ENCODE measurements around the gene MRPL53. TPM values are rescaled to one million over a fixed set of nuclear protein-coding genes. Genes with fewer than 3 reads are reported as not detected.
A peak's percentile ranks its signal among the peaks of the same experiment; 100 is the strongest.

Gene MRPL53
- total and polyA plus RNA-seq, 2 of the 13 experiments (the other 11 are each of a cell fraction or from before 2014, with no cell fraction given): 34.3 to 51.9 TPM

DNA sequence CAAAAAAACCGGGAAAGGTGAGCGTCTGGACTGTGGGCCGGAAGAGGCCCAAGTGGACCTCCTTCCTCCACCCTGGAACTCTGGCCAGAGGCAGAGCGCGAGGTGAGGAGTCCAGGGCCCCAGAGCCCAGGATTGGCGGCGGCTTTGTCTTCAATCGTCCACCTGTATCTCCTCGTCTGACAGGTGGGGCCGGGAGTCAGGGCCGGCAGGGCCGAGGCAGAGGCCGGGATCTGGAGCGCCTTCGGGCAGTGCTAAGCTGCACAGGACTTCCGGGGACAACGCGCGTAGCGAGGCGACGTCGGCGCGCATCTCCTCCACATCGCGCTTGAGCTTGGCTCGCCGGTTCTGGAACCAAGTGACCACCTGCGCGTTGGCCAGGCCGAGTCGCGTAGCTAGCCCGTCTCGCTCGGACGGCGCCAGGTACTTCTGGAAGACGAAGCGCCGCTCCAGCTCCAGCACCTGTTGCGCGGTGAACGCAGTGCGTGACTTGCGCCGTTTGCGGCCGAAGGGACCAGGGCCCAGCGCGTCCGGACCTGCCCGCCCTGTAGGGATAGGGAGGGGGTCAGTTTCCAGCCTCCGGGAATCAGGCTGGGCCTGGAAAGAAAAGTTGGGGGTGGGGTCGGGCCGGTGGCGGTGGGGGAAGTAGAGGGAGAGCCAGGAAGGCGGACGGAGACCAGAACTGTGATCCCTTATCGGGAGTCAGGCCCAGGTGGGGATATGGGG is 25.5 kb upstream of the MRPL53 start (continued):
- TF ChIP-seq, protein P1, sequence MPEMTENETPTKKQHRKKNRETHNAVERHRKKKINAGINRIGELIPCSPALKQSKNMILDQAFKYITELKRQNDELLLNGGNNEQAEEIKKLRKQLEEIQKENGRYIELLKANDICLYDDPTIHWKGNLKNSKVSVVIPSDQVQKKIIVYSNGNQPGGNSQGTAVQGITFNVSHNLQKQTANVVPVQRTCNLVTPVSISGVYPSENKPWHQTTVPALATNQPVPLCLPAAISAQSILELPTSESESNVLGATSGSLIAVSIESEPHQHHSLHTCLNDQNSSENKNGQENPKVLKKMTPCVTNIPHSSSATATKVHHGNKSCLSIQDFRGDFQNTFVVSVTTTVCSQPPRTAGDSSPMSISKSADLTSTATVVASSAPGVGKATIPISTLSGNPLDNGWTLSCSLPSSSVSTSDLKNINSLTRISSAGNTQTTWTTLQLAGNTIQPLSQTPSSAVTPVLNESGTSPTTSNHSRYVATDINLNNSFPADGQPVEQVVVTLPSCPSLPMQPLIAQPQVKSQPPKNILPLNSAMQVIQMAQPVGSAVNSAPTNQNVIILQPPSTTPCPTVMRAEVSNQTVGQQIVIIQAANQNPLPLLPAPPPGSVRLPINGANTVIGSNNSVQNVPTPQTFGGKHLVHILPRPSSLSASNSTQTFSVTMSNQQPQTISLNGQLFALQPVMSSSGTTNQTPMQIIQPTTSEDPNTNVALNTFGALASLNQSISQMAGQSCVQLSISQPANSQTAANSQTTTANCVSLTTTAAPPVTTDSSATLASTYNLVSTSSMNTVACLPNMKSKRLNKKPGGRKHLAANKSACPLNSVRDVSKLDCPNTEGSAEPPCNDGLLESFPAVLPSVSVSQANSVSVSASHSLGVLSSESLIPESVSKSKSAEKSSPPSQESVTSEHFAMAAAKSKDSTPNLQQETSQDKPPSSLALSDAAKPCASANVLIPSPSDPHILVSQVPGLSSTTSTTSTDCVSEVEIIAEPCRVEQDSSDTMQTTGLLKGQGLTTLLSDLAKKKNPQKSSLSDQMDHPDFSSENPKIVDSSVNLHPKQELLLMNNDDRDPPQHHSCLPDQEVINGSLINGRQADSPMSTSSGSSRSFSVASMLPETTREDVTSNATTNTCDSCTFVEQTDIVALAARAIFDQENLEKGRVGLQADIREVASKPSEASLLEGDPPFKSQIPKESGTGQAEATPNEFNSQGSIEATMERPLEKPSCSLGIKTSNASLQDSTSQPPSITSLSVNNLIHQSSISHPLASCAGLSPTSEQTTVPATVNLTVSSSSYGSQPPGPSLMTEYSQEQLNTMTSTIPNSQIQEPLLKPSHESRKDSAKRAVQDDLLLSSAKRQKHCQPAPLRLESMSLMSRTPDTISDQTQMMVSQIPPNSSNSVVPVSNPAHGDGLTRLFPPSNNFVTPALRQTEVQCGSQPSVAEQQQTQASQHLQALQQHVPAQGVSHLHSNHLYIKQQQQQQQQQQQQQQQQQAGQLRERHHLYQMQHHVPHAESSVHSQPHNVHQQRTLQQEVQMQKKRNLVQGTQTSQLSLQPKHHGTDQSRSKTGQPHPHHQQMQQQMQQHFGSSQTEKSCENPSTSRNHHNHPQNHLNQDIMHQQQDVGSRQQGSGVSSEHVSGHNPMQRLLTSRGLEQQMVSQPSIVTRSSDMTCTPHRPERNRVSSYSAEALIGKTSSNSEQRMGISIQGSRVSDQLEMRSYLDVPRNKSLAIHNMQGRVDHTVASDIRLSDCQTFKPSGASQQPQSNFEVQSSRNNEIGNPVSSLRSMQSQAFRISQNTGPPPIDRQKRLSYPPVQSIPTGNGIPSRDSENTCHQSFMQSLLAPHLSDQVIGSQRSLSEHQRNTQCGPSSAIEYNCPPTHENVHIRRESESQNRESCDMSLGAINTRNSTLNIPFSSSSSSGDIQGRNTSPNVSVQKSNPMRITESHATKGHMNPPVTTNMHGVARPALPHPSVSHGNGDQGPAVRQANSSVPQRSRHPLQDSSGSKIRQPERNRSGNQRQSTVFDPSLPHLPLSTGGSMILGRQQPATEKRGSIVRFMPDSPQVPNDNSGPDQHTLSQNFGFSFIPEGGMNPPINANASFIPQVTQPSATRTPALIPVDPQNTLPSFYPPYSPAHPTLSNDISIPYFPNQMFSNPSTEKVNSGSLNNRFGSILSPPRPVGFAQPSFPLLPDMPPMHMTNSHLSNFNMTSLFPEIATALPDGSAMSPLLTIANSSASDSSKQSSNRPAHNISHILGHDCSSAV (CRISPR knock-in tag; IDR thresholded peaks at IDR 0.05; ENCODE audit: borderline replicate concordance): no peak
- no peak for TF ChIP-seq ZFP36 (IDR thresholded peaks at IDR 0.05; ENCODE audit: borderline replicate concordance, low read depth, low read length, partially characterized antibody)
- TF ChIP-seq, protein P2, sequence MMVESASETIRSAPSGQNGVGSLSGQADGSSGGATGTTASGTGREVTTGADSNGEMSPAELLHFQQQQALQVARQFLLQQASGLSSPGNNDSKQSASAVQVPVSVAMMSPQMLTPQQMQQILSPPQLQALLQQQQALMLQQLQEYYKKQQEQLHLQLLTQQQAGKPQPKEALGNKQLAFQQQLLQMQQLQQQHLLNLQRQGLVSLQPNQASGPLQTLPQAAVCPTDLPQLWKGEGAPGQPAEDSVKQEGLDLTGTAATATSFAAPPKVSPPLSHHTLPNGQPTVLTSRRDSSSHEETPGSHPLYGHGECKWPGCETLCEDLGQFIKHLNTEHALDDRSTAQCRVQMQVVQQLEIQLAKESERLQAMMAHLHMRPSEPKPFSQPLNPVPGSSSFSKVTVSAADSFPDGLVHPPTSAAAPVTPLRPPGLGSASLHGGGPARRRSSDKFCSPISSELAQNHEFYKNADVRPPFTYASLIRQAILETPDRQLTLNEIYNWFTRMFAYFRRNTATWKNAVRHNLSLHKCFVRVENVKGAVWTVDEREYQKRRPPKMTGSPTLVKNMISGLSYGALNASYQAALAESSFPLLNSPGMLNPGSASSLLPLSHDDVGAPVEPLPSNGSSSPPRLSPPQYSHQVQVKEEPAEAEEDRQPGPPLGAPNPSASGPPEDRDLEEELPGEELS (CRISPR knock-in tag; IDR thresholded peaks at IDR 0.05): no peak
- peak; percentile 19 for TF ChIP-seq PHF8 (CRISPR knock-in tag; IDR thresholded peaks at IDR 0.05)
- TF ChIP-seq MEIS2 (CRISPR knock-in tag; IDR thresholded peaks at IDR 0.05): no peak
- TF ChIP-seq, protein P3, sequence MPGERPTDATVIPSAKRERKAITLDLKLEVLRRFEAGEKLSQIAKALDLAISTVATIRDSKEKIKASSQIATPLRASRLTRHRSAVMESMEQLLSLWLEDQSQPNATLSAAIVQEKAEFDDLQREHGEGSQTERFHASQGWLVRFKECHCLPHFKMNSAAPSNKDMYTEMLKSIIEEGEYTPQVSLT (CRISPR knock-in tag; IDR thresholded peaks at IDR 0.05; ENCODE audit: borderline replicate concordance, low read depth): no peak
- TF ChIP-seq ZNF292 (CRISPR knock-in tag; IDR thresholded peaks at IDR 0.05; ENCODE audit: borderline replicate concordance, low read depth): no peak
- 0 out of 2 replicates have a peak, but pooled peaks have one; percentile 30 for TF ChIP-seq SMAD9 (CRISPR knock-in tag; IDR thresholded peaks at IDR 0.05)
- peak; percentile 54; the same call in 1 of the 2 replicates for TF ChIP-seq KAT8 (CRISPR knock-in tag; IDR thresholded peaks at IDR 0.05)
- TF ChIP-seq HOXA7 (CRISPR knock-in tag; IDR thresholded peaks at IDR 0.05): no peak
- no peak for TF ChIP-seq ZBTB1 (CRISPR knock-in tag; IDR thresholded peaks at IDR 0.05; ENCODE audit: borderline replicate concordance)
- TF ChIP-seq EEA1 (CRISPR knock-in tag; IDR thresholded peaks at IDR 0.05; ENCODE audit: borderline replicate concordance): 0 out of 2 replicates have a peak, but pooled peaks have one; percentile 60
- TF ChIP-seq ZNF33B (CRISPR knock-in tag; IDR thresholded peaks at IDR 0.05): no peak
- 0 out of 2 replicates have a peak, but pooled peaks have one; percentile 31 for TF ChIP-seq ZFP90 (CRISPR knock-in tag; IDR thresholded peaks at IDR 0.05; ENCODE audit: borderline replicate concordance)
- TF ChIP-seq KLF6 (CRISPR knock-in tag; IDR thresholded peaks at IDR 0.05): no peak
- TF ChIP-seq BHLHE40 (IDR thresholded peaks at IDR 0.05; ENCODE audit: low read length): no peak
- no peak for TF ChIP-seq ZNF792 (CRISPR knock-in tag; IDR thresholded peaks at IDR 0.05)
- no peak for TF ChIP-seq ZNF234 (CRISPR knock-in tag; conservative IDR thresholded peaks at IDR 0.05)
- TF ChIP-seq XRCC5 (optimal IDR thresholded peaks at IDR 0.05; ENCODE audit: low read length): no peak

Measured in HepG2 (cell line).